B cell (primary cell): ENCODE results near the gene TPRG1L. TPM values are rescaled to one million over a fixed set of nuclear protein-coding genes. Genes with fewer than 3 reads are reported as not detected.
A peak's percentile ranks its signal among the peaks of the same experiment; 100 is the strongest.

Experiments used
- ATAC-seq: fragments of 200-7000 bp; cut with Tn5 transposase; one replicate; pipeline ENCODE4 v1.10.0; 2021; ENCODE audit warnings: low read depth, mild to moderate bottlenecking, moderate number of reproducible peaks, moderate library complexity
- CTCF ChIA-PET: fragments of 350-600 bp; sonication (Branson Sonifier 250); formaldehyde crosslinking; loops from one replicate; lab custom pipeline; 2021; ENCODE audit warnings: antibody characterized with exemption, inconsistent platforms; lab: Charles Lee
- POLR2A ChIA-PET: fragments of 350-600 bp; sonication (Branson Sonifier 250); formaldehyde crosslinking; loops from one replicate; lab custom pipeline; 2021; ENCODE audit warnings: antibody characterized with exemption; lab: Charles Lee
- DNase-seq: peaks from one replicate; pipeline ENCODE4 v3.0.0; 2013
- H2AFZ ChIP-seq: 2 replicates; pipeline ENCODE4 v1.6.1; 2012; ENCODE audit warnings: mild to moderate bottlenecking, low read depth, low read length; ENCODE audit not compliant: insufficient read depth, poor library complexity, severe bottlenecking
- H3K27ac ChIP-seq, 2 donors: 1 replicate in 1 of 2; 2 replicates in 1 of 2; pipeline ENCODE4 v1.5.1; 2012 to 2013; ENCODE audit warnings: low read length in 2 of 2, mild to moderate bottlenecking in 2 of 2, moderate library complexity in 1 of 2
- H3K27me3 ChIP-seq, 4 experiments: fragments of 200-600 bp in 1 of 4; sonication (generic) in 1 of 4; replicated peaks in 1 of 4; 1 replicate in 2 of 4; 2 replicates in 2 of 4; pipeline versions ENCODE4 v1.6.1 to v1.7.0; 2013 to 2016; ENCODE audit warnings: low read length in 3 of 4, mild to moderate bottlenecking in 2 of 4, mixed read lengths in 1 of 4, moderate library complexity in 1 of 4; ENCODE audit not compliant: insufficient read depth in 4 of 4, control insufficient read depth in 3 of 4; ENCODE audit errors: control extremely low read depth in 1 of 4
- H3K36me3 ChIP-seq, 2 experiments: replicated peaks in 1 of 2; 1 replicate in 1 of 2; 2 replicates in 1 of 2; pipeline versions ENCODE4 v1.6.1 to v1.7.1; 2013; ENCODE audit warnings: low read length in 1 of 2; ENCODE audit not compliant: insufficient read depth in 2 of 2, control insufficient read depth in 1 of 2; ENCODE audit errors: control extremely low read depth in 1 of 2, extremely low read depth in 1 of 2
- H3K4me1 ChIP-seq, 2 donors: fragments of 200-600 bp in 1 of 2; sonication (generic) in 1 of 2; 1 replicate in 1 of 2; 2 replicates in 1 of 2; pipeline versions ENCODE4 v1.5.1 to v1.6.1; 2013 to 2017; ENCODE audit warnings: low read length in 2 of 2; ENCODE audit not compliant: control insufficient read depth in 2 of 2, insufficient read depth in 2 of 2
- H3K4me2 ChIP-seq: replicated peaks from 2 replicates; pipeline ENCODE3; 2012; ENCODE audit warnings: mild to moderate bottlenecking, low read depth, low read length; ENCODE audit not compliant: poor library complexity, severe bottlenecking
- H3K4me3 ChIP-seq, 5 experiments: fragments of 200-600 bp in 1 of 5; sonication (generic) in 1 of 5; 1 replicate in 3 of 5; 2 replicates in 2 of 5; pipeline versions ENCODE4 v1.5.1 to v1.7.0; 2011 to 2016; ENCODE audit warnings: low read length in 4 of 5, mild to moderate bottlenecking in 4 of 5, low read depth in 2 of 5, control low read depth in 1 of 5, moderate library complexity in 1 of 5; ENCODE audit not compliant: insufficient read depth in 1 of 5; ENCODE audit errors: control extremely low read depth in 1 of 5, extremely low read depth in 1 of 5
- H3K79me2 ChIP-seq: fragments of 200-600 bp; sonication (generic); one replicate; pipeline ENCODE4 v1.6.0; 2016; ENCODE audit warnings: low read length; ENCODE audit not compliant: control insufficient read depth, insufficient read depth
- H3K9ac ChIP-seq: fragments of 200-600 bp; sonication (generic); 2 replicates; pipeline ENCODE4 v1.6.1; 2017; ENCODE audit warnings: mild to moderate bottlenecking, low read length, moderate library complexity
- H3K9me3 ChIP-seq, 3 donors: one replicate each; pipeline versions ENCODE4 v1.6.1 to v1.7.1; 2013; ENCODE audit warnings: low read length in 2 of 3; ENCODE audit not compliant: control insufficient read depth in 2 of 3, insufficient read depth in 1 of 3; ENCODE audit errors: control extremely low read depth in 1 of 3
- H4K20me1 ChIP-seq: 2 replicates; pipeline ENCODE4 v1.6.0; 2012; ENCODE audit warnings: mild to moderate bottlenecking, low read length; ENCODE audit not compliant: insufficient read depth, control insufficient read depth, poor library complexity, severe bottlenecking
- H3K27ac Mint-ChIP-seq: one replicate; pipeline ENCODE4 v1.8.0; 2021; ENCODE audit warnings: mixed read lengths
- H3K27me3 Mint-ChIP-seq: one replicate; pipeline ENCODE4 v1.8.0; 2021; ENCODE audit warnings: mixed read lengths
- H3K4me1 Mint-ChIP-seq: one replicate; pipeline ENCODE4 v1.8.0; 2021; ENCODE audit warnings: mixed read lengths
- H3K4me3 Mint-ChIP-seq: one replicate; pipeline ENCODE4 v1.8.0; 2021; ENCODE audit warnings: mixed read lengths
- H3K9me3 Mint-ChIP-seq: one replicate; pipeline ENCODE4 v1.8.0; 2022; ENCODE audit warnings: mixed read lengths; ENCODE audit not compliant: insufficient read depth
- CTCF ChIP-seq: fragments of 200-600 bp; IDR thresholded peaks from one replicate; pipeline ENCODE4 v1.8.0; 2022; ENCODE audit warnings: antibody characterized with exemption, mild to moderate bottlenecking
- EZH2 ChIP-seq: IDR thresholded peaks from 2 replicates; pipeline ENCODE4 v1.6.1; 2012; ENCODE audit warnings: borderline replicate concordance, low read depth, mild to moderate bottlenecking, moderate library complexity, low read length; ENCODE audit not compliant: insufficient read depth, poor library complexity, severe bottlenecking
- WGBS: methylation state at CpG from one replicate; pipeline ENCODE4 v1.1.5; 2013; ENCODE audit warnings: missing lambda C conversion rate; ENCODE audit not compliant: insufficient coverage; 5-methylcytosine and 5-hydroxymethylcytosine counted together
- intact Hi-C: fragments of 100-400 bp; cut with micrococcal nuclease; formaldehyde crosslinking; loops from one replicate; pipeline ENCODE4 v1.10.0; 2022
- polyA plus RNA-seq: library from polyadenylated mRNA; depleted of rRNA; stranded (reverse); fragments of >200 nt; gene quantifications from 2 replicates; pipeline ENCODE4 v1.2.3, GENCODE V29; 2012
- total RNA-seq, 2 donors: library from RNA; stranded (reverse); fragments of 120-200 nt in 1 of 2; gene quantifications; 1 replicate in 1 of 2; 2 replicates in 1 of 2; pipeline versions ENCODE4 v1.2.3 to v1.2.4, GENCODE V29; 2013 to 2022

The TPRG1L gene
- total and polyA plus RNA-seq, 2 donors (not counting 1 experiment from before 2014, with no cell fraction given), result 19.5 to 48.6 TPM

GRCh38 chr1:3672231-3672970 is 47.6 kb downstream of the TPRG1L start:
- POLR2A ChIA-PET, result interaction anchor here (0.6 kb wide), 1 partner anchor 1560 kb away, joined by 5 read pairs; no protein-coding TSS in a partner anchor
- Histone ChIP-seq H3K27ac (peak overlapping the region in 1 of 2 donors; percentile 43), H3K4me2 (peak overlapping the region; percentile 68)

More at GRCh38 chr1:3672231-3672970, 47.6 kb downstream of the TPRG1L start:
- Mint-ChIP-seq H3K27ac (peak overlapping the region; percentile 80), H3K4me3 (peak overlapping the region; percentile 84), H3K4me1 (peaks cover 55% of the 10 kb centered on the region), H3K9me3 (no peaks in the 10 kb centered on the region), H3K27me3 (no peaks in the 10 kb centered on the region)
- intact Hi-C loops, result no loop called here
- Histone ChIP-seq H3K79me2 (no peaks in the 10 kb centered on the region), H4K20me1 (no peaks in the 10 kb centered on the region), H2AFZ (peak overlapping the region; percentile 46), H3K4me1 (peaks cover 41 to 59% of the 10 kb centered on the region in 2 donors), H3K9ac (peak overlapping the region; percentile 52), H3K27me3 (peaks cover 0 to 4% (median 0%) of the 10 kb centered on the region in 4 experiments), H3K4me3 (peak overlapping the region in 4 of 5 experiments; percentile 16 to 52 (median 43)), H3K9me3 (peaks cover 0 to 5% (median 0%) of the 10 kb centered on the region in 3 donors), H3K36me3 (no peaks in the 10 kb centered on the region)
- CTCF ChIA-PET, result interaction anchor here (0.9 to 2.5 kb wide), 9 partner anchors 12 to 53 kb away, joined by 3 to 9 read pairs (median 4); partner anchors contain the start of gene WRAP73
- TF ChIP-seq CTCF (no peak), EZH2 (no peak)
- ATAC-seq, result no peak
- 73% methylated on average over 21 of the region's 21 CpGs for WGBS
- DNase-seq, result no peak
